Measurements from ENCODE around the gene PFKFB4. TPM values are rescaled to one million over a fixed set of nuclear protein-coding genes. Genes with fewer than 3 reads are reported as not detected.
"Not testable (repeated sequence)": the region's sequence is repeated elsewhere in the genome, so short reads cannot be mapped to it uniquely, and the experiment has no call there.

The PFKFB4 gene
- total RNA-seq, 1 donor from 2014 or later, result 0.60 TPM

- no peak for DNase-seq (ENCODE audit: low read depth in 2 of 2)
Measured at GRCh38 chr3:48501196-48501595, 55.4 kb downstream of the PFKFB4 start.

- no peak for DNase-seq (ENCODE audit: low read depth in 2 of 2)
Measured at GRCh38 chr3:48500656-48501055, 55.9 kb downstream of the PFKFB4 start.

- DNase-seq (ENCODE audit: low read depth in 2 of 2), result no peak
Measured at GRCh38 chr3:48493203-48493501, 63.5 kb downstream of the PFKFB4 start.

- DNase-seq (ENCODE audit: low read depth in 2 of 2), result no peak
Measured at GRCh38 chr3:48492461-48493202, 64.0 kb downstream of the PFKFB4 start.

GRCh38 chr3:48486952-48487351, 69.7 kb downstream of the PFKFB4 start:
- DNase-seq (ENCODE audit: low read depth in 2 of 2), result no peak

- not testable (repeated sequence) for DNase-seq (ENCODE audit: low read depth in 2 of 2)
Measured at GRCh38 chr3:48482822-48483221, 73.8 kb downstream of the PFKFB4 start.

GRCh38 chr3:48480891-48481290, 75.7 kb downstream of the PFKFB4 start:
- DNase-seq (ENCODE audit: low read depth in 2 of 2), result not testable (repeated sequence)

GRCh38 chr3:48478626-48479555, 77.7 kb downstream of the PFKFB4 start:
- peak in 1 of 2 donors; percentile 57 for DNase-seq (ENCODE audit: low read depth in 2 of 2)

- no peak for DNase-seq (ENCODE audit: low read depth in 2 of 2)
Measured at GRCh38 chr3:48477959-48478520, 78.6 kb downstream of the PFKFB4 start.

GRCh38 chr3:48476426-48477053, 80.1 kb downstream of the PFKFB4 start:
- DNase-seq (ENCODE audit: low read depth in 2 of 2), result no peak

- DNase-seq (ENCODE audit: low read depth in 2 of 2), result no peak
Measured at GRCh38 chr3:48475188-48475587, 81.4 kb downstream of the PFKFB4 start.

GRCh38 chr3:48474619-48475018, 82.0 kb downstream of the PFKFB4 start:
- no peak for DNase-seq (ENCODE audit: low read depth in 2 of 2)

GRCh38 chr3:48474031-48474430, 82.6 kb downstream of the PFKFB4 start:
- not testable (repeated sequence) for DNase-seq (ENCODE audit: low read depth in 2 of 2)

- DNase-seq (ENCODE audit: low read depth in 2 of 2), result no peak
Measured at GRCh38 chr3:48473617-48473952, 83.0 kb downstream of the PFKFB4 start.

GRCh38 chr3:48472923-48473616, 83.5 kb downstream of the PFKFB4 start:
- peak; percentile 62 to 94 for DNase-seq (ENCODE audit: low read depth in 2 of 2)

- no peak for DNase-seq (ENCODE audit: low read depth in 2 of 2)
Measured at GRCh38 chr3:48472673-48472922, 84.0 kb downstream of the PFKFB4 start.

- no peak for DNase-seq (ENCODE audit: low read depth in 2 of 2)
Measured at GRCh38 chr3:48470286-48470685, 86.3 kb downstream of the PFKFB4 start.

- no peak for DNase-seq (ENCODE audit: low read depth in 2 of 2)
Measured at GRCh38 chr3:48469046-48469915, 87.3 kb downstream of the PFKFB4 start.

GRCh38 chr3:48468329-48468731, 88.3 kb downstream of the PFKFB4 start:
- DNase-seq (ENCODE audit: low read depth in 2 of 2), result no peak

Measured in lung microvascular endothelial cell (primary cell).